Fibroblast of villous mesenchyme (primary cell): ENCODE measurements around the gene TAS1R1. TPM values are rescaled to one million over a fixed set of nuclear protein-coding genes. Genes with fewer than 3 reads are reported as not detected.
"Not testable (repeated sequence)": the region's sequence is repeated elsewhere in the genome, so short reads cannot be mapped to it uniquely, and the experiment has no call there.

Experiments used
- DNase-seq: peaks from one replicate; pipeline ENCODE4 v3.0.0-alpha.2; 2010; ENCODE audit warnings: low read depth
- H3K4me3 ChIP-seq: 2 replicates; pipeline ENCODE4 v1.5.1; 2011; ENCODE audit warnings: low read depth, mild to moderate bottlenecking, low read length
- total RNA-seq: library from RNA; depleted of rRNA; stranded (reverse); fragments of >200 nt; gene quantifications from 2 replicates; pipeline ENCODE4 v1.2.3, GENCODE V29; 2012
- TF ChIP-seq, protein P1 (sequence below): IDR thresholded peaks from 2 replicates; pipeline ENCODE4 v1.5.1; 2012; ENCODE audit warnings: low read depth, mild to moderate bottlenecking, low read length; ENCODE audit not compliant: insufficient read depth

Gene TAS1R1
- total RNA-seq, 1 donor: not detected

DNA sequence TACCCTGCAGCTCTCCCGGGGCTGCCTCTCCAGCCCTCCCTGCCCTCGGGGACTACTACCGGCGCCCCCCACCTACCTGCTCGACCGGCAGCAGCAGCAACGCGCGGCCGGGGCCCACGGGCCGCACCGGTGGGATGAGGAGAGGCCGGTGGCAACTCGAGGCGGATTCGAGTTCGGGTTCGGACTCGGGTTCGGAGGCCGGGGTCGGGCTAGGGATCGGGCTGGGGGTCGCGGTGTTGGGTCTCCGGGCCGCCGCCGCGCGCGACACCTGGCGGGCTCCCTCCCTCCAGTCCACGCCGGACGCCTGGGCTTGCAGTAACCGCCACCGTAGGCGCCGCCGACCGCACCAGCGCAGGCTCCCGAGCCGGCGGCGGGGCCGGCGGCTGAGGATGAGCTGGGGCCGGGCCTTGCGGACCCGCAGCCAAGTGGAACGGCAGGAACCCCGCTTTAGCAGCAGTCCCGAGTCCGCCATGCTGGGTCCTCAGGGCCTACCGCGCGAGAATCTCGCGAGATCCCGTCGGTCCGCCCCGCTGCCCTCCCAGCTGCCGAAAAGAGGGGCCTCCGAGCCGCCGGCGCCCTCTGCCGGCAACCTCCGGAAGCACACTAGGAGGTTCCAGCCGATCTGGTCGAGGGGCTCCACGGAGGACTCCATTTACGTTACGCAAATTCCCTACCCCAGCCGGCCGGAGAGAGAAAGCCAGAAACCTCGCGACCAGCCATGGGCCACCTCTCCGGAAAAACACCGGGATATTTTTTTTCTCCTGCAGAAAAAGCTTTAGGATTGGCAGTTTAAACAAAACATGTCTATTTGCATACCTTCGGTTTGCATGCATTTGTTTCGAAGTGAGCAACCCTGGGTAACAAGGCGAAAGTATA, 838 bp upstream of the TAS1R1 start, which contains the start of gene NOL9:
Gene NOL9, minus strand, starts transcription at position 483 of the 876 bp plus-strand sequence. Its CDS starts 11 bp downstream, at position 472.
- TF ChIP-seq, protein P1, sequence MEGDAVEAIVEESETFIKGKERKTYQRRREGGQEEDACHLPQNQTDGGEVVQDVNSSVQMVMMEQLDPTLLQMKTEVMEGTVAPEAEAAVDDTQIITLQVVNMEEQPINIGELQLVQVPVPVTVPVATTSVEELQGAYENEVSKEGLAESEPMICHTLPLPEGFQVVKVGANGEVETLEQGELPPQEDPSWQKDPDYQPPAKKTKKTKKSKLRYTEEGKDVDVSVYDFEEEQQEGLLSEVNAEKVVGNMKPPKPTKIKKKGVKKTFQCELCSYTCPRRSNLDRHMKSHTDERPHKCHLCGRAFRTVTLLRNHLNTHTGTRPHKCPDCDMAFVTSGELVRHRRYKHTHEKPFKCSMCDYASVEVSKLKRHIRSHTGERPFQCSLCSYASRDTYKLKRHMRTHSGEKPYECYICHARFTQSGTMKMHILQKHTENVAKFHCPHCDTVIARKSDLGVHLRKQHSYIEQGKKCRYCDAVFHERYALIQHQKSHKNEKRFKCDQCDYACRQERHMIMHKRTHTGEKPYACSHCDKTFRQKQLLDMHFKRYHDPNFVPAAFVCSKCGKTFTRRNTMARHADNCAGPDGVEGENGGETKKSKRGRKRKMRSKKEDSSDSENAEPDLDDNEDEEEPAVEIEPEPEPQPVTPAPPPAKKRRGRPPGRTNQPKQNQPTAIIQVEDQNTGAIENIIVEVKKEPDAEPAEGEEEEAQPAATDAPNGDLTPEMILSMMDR: peak; percentile 89
- DNase-seq: peak; percentile 91
- peak within 1 kb of the TSS; percentile 98 for H3K4me3 ChIP-seq

DNA sequence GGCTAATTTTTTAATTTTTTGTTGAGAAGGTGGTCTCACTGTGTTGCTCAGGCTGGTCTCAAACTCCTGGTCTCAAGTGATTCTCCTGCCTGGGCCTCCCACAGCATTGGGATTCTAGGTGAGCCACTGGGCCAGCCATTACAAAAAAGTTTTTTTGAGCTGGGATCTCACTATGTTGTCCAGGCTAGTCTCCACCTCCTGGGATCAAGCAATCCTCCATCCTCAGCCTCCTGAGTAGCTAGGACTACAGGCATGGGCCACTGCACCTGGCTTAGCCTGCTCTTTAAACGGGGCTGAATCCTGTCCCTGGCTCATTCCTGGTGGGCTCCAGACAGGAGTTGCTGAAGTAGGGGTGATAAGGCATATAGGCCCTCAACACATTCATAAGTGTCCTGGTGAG, 2.5 kb downstream of the TAS1R1 start:
- no peak for DNase-seq
- TF ChIP-seq, protein P1: no peak

DNA sequence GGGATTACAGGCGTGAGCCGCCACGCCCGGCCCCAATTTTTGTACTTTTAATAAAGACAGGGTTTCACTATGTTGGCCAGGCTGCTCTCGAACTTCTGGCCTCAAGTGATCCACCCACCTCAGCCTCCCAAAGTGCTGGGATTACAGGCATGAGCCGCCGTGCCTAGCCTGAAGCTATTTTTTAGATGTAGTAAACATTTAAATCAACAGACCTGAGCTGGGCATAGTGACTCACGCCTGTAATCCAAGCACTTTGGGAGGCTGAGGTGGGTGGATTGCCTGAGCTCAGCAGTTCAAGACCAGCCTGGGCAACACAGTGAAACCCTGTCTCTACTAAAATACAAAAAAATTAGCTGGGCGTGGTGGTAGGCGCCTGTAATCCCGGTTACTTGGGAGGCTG, 4.1 kb downstream of the TAS1R1 start:
- H3K4me3 ChIP-seq, DNase-seq: not testable (repeated sequence)

More for the DNA sequence above, 2.5 kb downstream of the TAS1R1 start:
- H3K4me3 ChIP-seq: no peak overlapping the region

DNA sequence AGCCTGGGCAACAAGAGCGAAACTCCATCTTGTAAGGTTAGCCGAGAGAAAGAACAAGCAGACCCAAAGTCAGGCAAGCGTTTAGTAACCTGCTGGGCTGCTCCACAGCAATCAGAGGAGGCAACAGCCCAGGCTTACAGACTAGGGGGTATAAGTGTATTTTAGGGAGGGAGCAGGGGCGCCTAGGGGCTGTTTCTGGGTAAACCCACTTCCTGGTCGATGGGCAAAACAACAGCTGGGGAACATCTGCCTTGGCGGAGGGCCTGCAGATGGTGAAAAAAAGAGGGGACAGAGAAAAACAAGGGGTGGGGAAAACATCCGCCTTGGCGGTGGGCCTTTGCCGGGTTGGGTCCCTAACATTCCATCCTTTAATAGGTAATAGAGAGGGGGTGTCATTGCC, 5.2 kb downstream of the TAS1R1 start:
- H3K4me3 ChIP-seq: no peak overlapping the region
- DNase-seq: no peak
- TF ChIP-seq, protein P1: no peak

DNA sequence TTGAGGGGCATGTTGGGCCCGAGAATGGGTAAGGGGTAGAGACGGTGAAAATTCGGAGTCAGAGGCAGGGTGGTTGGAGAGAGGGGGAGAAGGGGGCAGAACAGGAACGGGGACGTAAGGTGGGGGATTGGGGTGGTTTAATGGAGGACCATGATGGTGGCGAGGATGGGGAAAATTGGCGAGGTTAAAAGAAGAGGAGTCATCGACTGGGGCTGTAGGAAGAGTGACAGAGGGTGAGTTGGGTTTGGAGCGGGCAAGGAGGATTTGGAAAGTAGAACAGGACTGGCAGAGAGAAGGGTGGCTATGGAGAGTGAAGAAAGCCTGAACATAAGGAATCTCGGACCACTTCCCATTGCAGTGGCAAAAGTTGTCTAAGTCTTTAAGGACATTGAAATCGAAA, 13.9 kb downstream of the TAS1R1 start:
- TF ChIP-seq, protein P1: no peak
- no peak for DNase-seq
- no peak overlapping the region for H3K4me3 ChIP-seq

DNA sequence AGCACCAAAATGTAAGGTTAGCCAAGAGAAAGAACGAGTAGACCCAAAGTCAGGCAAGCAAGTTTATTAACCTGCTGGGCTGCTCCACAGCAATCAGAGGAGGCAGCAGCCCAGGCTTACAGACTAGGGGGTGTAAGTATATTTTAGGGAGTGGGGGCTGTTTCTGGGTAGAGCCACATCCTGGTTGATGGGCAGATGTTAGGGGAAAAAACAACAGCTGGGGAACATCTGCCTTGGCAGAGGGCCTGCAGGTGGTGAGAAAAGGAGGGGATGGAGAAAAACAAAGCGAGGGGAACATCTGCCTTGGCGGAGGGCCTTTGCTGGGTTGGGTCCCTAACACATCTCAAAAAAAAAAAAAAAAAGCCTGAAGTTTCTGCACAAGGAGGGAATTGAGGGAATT, 15.0 kb downstream of the TAS1R1 start:
- H3K4me3 ChIP-seq: no peak overlapping the region
- DNase-seq: no peak
- TF ChIP-seq, protein P1: no peak

DNA sequence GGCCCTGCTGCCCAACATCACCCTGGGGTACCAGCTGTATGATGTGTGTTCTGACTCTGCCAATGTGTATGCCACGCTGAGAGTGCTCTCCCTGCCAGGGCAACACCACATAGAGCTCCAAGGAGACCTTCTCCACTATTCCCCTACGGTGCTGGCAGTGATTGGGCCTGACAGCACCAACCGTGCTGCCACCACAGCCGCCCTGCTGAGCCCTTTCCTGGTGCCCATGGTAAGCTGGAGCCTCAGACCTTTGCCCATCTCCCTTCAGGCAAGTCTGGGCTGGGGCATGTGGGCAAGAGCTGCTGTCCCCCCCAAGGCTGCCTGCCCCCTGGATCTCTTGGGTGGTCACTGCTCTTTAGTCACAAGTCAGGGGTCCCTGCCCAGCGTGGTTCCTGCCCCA, 15.9 kb downstream of the TAS1R1 start:
- DNase-seq: no peak
- H3K4me3 ChIP-seq: no peak overlapping the region
- TF ChIP-seq, protein P1: no peak
